Measurements from ENCODE around the gene SPPL2B.

The SPPL2B gene

GRCh38 chr19:2321565-2322283, 6.8 kb upstream of the SPPL2B start:
- DNase-seq (ENCODE audit: low read depth): no peak

DNA sequence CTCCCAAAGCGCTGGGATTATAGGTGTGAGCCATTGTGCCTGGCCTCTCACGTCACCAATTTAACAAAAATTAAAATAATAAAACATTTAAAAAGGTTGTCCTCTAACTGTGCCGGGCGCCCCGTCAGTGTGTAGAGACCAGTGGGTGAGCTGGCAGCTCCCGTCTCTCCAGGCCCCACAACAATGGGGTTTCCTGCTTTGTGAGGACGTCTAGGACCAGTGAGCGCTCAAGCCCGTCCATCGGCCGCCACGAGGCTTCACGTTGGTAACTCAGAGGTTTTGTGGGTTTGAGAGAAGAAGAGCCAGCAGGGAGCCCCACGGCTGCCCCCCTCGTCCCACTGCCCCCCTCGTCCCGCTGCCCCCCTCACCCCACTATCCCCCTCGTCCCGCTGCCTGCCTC, 4.8 kb upstream of the SPPL2B start:
- DNase-seq (ENCODE audit: low read depth): no peak

DNA sequence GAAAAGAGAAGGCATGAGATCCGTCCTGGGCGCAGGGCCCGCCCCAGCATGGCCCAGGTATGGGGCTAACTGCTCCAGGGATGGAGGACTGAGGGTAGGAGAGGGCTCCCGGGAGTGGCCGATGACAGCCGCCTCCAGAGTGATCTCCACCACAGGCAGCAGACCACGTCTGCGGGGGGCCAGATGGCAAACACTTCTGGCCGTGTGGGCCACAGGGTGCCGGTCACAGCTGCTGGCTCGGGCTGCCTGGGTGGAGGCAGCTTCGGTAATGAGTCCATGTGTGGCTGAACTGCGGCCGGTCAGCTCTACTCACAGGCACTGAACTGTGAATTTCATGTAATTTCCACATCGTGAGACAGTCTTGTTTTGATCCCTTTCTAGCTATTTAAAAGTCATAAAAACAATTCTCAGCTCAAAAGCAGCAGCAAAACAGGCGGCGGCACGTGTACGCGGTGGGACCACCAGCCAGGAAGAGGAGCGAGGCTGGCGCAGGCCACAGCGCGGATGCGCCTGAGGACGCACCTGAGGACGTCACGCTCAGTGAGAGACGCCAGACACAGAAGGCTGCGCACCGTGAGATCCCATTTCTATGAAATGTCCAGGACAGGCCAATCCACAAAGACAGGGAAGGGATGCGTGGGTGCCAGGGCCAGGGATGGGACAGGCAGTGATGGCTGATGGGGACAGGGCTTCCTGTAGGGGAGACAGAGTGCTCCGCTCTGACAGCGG, 4.1 kb upstream of the SPPL2B start:
- DNase-seq (ENCODE audit: low read depth): no peak

GRCh38 chr19:2325281-2326046, 3.0 kb upstream of the SPPL2B start:
- no peak for DNase-seq (ENCODE audit: low read depth)

- no peak for DNase-seq (ENCODE audit: low read depth)
Measured at GRCh38 chr19:2326699-2327360, 1.7 kb upstream of the SPPL2B start.

GRCh38 chr19:2327773-2328400, 597 bp upstream of the SPPL2B start:
- peak; percentile 34 for DNase-seq (ENCODE audit: low read depth)

GRCh38 chr19:2329149-2329478, 630 bp downstream of the SPPL2B start:
- no peak for DNase-seq (ENCODE audit: low read depth)

- no peak for DNase-seq (ENCODE audit: low read depth)
Measured at GRCh38 chr19:2329501-2329916, 1.0 kb downstream of the SPPL2B start.

DNA sequence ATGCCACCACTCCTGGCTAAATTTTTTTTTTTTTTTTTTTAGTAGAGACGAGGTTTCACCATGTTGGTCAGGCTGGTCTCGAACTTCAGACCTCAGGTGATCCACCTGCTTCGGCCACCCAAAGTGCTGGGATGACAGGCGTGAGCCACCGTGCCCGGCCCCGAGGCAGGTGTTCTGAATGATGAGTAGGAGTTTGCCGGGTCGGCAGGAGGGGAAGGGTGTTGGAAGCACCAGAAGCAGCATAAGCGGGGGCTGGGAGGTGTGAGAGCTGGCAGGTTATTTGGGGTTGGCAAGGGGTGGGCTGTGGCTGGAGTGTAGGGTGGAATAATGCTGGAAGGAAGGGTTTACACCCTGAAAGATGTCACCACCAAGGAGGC, 1.8 kb downstream of the SPPL2B start:
- DNase-seq (ENCODE audit: low read depth): no peak

DNA sequence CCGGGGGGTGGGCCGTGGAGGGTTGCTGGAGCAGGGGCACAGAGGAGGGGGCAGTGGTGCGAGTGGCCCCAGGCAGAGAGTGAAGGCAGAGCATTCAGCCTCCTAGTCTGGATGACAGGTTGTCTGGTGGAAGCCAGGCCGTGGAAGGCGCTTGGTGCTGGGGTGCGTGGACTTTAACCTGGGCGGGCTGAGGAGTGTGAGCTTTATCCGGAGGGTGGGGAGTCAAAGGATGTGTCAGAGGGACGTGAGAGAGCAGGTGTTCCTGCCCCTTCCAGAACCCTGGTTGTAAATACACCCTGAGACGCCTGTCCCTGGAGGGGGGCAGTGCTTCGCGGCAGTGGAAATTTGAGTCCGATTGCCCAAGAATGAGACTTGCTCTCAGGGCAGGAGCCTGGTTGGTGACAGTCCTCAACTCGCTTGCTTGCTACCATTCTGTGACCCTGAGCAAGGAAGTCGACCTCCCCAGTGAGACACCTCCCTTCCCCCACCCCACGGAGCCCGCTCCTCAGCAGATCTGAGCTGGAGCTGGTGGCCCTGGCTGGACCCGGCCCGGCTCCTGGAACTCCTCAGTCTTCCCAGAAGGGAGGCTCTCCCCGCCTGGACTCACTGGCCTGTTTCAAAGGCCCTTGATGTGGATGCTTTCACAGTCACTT, 2.3 kb downstream of the SPPL2B start:
- DNase-seq (ENCODE audit: low read depth): no peak

- DNase-seq (ENCODE audit: low read depth): no peak
Measured at GRCh38 chr19:2331601-2332246, 3.2 kb downstream of the SPPL2B start.

DNA sequence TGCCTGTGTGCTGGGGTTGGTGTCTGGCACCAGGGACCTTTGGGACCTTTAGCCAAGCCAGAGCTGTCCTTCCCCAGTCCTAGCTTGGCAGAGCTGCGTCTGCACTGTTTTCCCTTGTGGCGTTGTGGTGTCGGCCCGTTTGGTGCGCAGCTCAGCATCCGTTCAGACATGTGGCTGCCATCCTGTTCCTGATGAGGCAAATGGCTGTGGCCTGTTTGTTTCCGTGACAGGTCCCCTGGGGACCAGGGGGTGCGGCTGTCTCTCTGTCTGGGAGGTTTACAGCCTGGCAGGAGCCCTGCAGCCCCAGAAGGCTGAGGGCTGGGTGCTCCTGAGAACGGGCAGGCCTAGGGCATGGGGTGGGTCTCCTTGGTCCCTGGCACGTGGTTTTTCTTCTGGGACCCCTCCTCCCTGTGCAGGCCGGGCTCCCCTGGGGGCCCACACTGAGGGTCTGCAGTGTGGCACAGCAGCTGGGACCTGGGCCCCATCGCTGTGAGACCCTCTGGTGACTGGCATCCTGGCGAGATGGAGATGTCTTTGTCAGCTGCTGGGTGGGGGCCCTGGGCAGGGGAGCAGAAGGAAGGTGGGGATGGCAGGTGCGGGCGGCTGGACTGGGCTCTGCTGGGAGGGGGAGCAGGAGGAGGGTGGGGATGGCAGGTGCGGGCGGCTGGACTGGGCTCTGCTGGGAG, 4.0 kb downstream of the SPPL2B start:
- no peak for DNase-seq (ENCODE audit: low read depth)

GRCh38 chr19:2333027-2333806, 4.7 kb downstream of the SPPL2B start:
- no peak for DNase-seq (ENCODE audit: low read depth)

DNA sequence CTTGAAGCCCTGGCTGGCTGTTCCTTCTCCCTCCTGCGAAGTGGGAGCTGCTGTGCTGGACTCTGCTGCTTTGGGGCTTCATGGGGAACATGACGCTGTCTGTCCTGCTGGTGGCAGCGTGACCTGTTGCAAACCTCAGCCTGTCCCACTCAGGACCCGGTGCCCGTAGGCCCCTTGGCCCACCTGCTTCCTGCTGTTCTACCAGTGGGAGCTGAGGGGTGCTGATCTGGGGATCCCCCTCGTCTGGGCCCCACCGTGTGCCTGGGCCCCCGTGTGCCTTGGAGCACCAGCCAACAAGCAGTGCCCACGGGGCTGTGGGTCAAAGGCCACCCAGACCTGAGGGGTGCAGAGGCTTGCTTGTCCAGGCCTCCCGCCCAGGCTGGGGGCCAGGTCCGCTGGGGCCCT, 5.3 kb downstream of the SPPL2B start:
- DNase-seq (ENCODE audit: low read depth): no peak

- DNase-seq (ENCODE audit: low read depth): no peak
Measured at GRCh38 chr19:2334426-2334825, 5.9 kb downstream of the SPPL2B start.

DNA sequence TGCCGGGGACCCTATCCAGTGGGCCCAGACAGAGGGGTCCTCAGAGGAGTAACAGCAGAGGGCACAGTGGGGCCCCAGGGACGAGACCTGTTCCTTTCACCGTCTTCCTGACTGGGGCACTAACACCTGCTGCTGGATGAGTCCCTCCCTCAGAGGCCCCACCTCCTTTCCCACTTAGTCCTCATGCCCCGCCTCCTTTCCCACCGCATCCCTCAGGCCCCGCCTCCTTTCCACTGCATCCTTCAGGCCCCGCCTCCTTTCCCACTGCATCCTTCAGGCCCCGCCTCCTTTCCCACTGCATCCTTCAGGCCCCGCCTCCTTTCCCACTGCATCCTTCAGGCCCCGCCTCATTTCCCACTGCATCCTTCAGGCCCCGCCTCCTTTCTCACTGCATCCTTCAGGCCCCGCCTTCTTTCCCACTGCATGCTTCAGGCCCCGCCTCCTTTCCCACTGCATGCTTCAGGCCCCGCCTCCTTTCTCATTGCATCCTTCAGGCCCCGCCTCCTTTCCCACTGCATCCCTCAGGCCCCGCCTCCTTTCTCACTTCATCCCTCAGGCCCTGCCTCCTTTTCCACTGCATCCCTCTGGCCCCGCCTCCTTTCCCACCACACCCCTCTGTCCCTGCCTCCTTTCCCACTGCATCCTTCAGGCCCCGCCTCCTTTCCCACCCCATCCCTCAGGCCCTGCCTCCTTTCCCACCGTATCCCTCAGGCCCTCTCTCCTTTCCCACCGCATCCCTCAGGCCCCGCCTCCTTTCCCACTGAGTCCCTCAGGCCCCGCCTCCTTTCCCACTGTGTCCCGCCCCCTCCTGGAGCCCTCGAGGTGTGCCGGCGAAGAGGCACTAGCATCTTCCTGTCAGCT, 6.7 kb downstream of the SPPL2B start:
- no peak for DNase-seq (ENCODE audit: low read depth)

DNA sequence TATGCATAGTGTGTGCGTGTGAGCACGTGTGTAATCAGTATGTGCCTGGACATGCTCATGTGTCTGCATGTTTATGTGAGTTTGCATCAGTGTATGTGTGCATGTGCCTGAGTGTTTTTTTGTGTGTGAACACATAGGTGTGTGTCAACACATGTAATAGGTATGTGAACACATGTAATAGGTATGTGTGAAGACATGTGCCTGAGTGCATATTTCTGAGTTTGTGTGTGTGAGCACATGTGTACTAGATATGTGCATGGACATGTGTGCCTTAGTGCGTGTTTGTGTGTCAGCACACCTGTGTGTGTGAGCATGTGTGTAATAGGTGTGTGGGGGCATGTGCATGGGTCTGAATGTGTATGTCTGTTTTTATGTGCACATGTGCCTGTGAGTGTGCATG, 7.4 kb downstream of the SPPL2B start:
- no peak for DNase-seq (ENCODE audit: low read depth)

DNA sequence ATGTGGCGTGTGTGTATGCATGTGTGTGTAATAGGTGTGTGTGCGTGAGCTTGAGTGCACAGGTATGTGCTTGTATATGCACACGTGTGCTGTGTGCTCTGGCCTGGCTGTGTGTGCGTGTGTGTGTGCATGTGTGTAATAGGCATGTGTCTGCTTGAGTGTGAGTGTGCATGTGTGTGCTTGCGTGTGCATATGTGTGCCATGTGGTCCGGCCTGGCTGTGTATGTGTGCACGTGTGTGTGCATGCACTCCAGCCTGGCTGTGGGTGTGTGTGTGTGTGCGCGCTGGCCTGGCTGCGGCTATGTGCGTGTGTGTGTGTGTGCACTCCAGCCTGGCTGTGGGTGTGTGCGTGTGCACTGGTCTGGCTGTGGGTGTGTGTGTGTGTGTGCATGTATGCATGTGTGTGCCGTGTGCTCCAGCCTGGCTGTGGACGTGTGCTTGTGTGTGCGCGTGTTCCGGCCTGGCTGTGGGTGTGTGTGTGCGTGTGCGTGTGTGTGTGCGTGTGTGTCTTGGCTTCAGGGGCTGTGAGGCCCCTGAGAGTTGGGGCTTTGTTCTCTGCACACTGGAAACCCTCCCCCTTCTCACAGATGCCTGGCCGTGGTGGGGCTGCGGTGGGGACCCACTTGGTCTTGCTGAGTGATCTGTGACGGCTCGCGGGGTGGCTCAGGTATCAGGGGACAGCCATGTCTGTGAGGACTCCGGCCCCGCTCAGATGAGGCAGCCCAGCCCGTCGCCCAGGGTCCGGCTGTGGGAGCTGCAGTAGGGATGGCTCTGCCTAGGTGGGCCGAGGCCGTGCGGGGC, 8.2 kb downstream of the SPPL2B start:
- no peak for DNase-seq (ENCODE audit: low read depth)
